Stimulated activated CD8-positive, alpha-beta memory T cell treated with anti-CD3 and anti-CD28 coated beads, Interleukin-15, amount 100 ng/mL, for 48 hours (primary cell): ENCODE data around the gene CIP2A.

ENCODE experiments used
- DNase-seq, 2 donors: peaks; one replicate each; pipeline ENCODE4 v3.0.0-alpha.2; 2020; ENCODE audit warnings: low read depth in 2 of 2

Gene CIP2A

GRCh38 chr3:108510496-108510895 lies 78.7 kb downstream of the CIP2A start, which contains the start of gene MYH15:
TSS of gene MYH15 (minus strand) at chr3:108510596. CDS start at chr3:108510530, 66 bp downstream.
- no peak for DNase-seq

DNA sequence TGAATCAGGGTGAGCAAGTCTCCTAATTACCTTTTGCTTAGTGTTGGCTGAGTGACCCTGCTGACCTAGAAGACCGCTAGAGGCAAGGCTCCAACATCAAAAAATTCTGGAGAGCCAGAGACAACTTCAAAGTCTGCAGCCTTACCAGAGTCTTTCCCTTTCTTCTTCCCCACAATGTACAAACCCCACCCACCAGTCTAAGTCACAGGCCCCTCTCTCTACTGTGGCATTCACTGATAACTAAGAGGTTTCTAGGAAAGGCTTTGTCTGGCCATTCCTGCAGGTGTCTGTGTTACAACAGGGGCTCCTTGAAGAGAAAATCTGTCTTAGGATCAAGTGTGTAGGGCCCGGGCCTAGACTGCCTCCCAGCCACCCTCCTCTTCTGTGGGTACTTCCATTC lies 79.4 kb downstream of the CIP2A start:
- no peak for DNase-seq

DNA sequence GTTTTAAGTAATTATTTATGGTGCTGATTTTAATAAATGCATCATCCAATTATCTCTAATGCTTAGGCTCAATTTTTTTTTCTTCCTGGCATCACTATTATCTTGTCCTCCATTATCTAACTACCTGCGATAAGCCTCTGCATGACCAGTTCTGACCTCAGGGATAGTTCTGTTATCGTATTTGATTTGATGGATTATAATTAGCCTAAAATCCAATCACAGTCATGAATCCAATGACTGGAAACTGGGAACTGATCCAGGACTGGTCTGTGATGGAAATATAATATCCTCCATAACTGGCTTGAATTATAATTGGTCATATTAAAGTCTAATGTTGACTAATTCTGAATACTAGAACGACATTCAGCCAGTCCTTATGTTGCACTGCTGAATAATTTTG lies 80.0 kb downstream of the CIP2A start:
- no peak for DNase-seq

GRCh38 chr3:108507902-108508301 lies 81.3 kb downstream of the CIP2A start:
- no peak for DNase-seq

DNA sequence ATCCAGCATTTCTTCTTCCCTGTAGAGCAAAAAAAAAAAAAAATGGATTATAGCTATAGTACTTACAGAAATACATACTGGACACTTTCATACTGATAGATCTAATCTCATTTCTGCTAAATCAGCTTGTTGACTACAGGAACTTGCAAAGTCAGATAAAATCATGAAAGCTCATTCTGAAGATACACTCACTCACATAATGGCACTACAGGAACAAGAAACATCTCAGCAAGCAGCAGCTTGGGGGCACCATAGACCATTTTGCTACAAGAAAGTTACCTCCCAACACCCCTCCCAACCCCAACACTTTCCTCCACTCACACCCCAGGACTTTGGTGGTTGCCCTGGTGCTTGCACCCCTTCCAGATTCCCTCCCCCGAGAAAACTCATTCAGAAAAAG lies 83.4 kb downstream of the CIP2A start:
- DNase-seq, result no peak

DNA sequence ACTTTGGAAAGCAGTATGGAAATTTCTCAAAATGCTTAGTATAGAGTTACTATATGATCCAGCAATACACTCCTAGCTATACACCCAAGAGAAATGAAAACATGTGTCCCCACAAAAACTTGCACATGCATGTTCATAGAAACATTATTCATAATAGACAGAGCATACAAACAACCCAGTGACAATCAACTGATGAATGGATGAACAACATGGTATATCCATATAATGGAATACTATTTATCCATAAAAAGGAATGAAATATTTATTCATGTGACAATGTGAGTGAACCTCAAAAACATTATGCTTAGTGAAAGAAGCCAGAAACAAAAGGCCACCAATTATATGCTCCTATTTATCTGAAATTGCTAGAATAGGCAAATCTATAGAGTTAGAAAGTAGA lies 85.5 kb downstream of the CIP2A start:
- DNase-seq, result no peak

DNA sequence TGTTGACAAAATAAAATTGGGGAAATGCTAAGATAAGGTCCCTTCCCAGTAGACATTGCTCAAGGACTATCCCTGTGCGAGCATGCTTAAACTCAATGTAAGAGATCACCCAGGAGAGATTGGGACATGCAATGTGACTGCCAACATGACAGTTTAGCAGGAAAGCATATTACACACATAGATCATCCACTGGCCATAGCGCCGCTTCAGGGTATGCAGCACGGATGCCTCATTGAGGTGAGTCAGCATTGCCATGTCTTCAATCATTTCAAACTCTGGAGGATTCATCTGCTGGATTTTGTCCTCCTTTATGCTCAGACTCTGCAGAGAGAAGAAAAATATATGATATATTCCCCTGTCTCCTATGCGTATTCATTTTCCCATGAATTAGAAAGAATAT lies 87.7 kb downstream of the CIP2A start:
- no peak for DNase-seq

DNA sequence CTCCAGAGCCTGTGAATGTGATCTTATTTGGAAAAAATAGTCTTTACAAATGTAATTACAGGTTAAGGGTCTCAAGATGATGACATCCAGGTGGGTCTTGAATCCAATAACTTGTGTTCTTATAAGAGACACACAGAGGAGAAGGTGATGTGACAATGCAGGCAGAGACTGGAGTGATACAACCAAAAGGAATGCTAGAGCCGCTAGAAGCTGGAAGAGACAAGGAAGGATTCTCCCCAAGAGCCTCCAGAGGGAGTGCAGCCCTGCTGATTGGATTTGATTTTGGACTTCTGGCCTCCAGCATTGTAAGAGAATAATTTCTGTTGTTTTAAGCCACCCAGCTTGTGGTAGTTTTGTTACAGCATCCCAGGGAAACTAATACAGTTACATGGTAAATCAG lies 88.5 kb downstream of the CIP2A start:
- no peak for DNase-seq
